Nucleus accumbens (tissue), 56 donors: ENCODE data around the gene PCDH1.
"Not testable (repeated sequence)": the region's sequence is repeated elsewhere in the genome, so short reads cannot be mapped to it uniquely, and the experiment has no call there.

Experiments used
- DNase-seq, 56 donors: peaks; one replicate each; lab custom pipeline; 2025; lab: John Stamatoyannopoulos, UW

Gene PCDH1

GRCh38 chr5:141902015-141902814 is 24.0 kb upstream of the PCDH1 start:
- no peak for DNase-seq

GRCh38 chr5:141898448-141899049 is 20.3 kb upstream of the PCDH1 start:
- no peak for DNase-seq

- no peak for DNase-seq
These were observed 19.2 kb upstream of the PCDH1 start for GRCh38 chr5:141897425-141897824.

- DNase-seq = not testable (repeated sequence)
These were observed 12.2 kb upstream of the PCDH1 start for GRCh38 chr5:141890429-141890828.

- DNase-seq = no peak
These were observed 11.2 kb upstream of the PCDH1 start for GRCh38 chr5:141889282-141889871.

- DNase-seq = no peak
These were observed 5.7 kb upstream of the PCDH1 start for GRCh38 chr5:141883892-141884318.

- DNase-seq = peak in 44 of 56 donors; percentile 24 to 84 (median 57)
These were observed 5.1 kb upstream of the PCDH1 start for GRCh38 chr5:141883184-141883891.

GRCh38 chr5:141882594-141883183 is 4.5 kb upstream of the PCDH1 start:
- DNase-seq = peak in 25 of 56 donors; percentile 15 to 59 (median 39)

GRCh38 chr5:141881886-141882285 is 3.7 kb upstream of the PCDH1 start:
- DNase-seq = no peak

- DNase-seq = peak in 22 of 56 donors; percentile 19 to 74 (median 57)
These were observed 3.0 kb upstream of the PCDH1 start for GRCh38 chr5:141880961-141881801.

GRCh38 chr5:141879941-141880738 is 1.9 kb upstream of the PCDH1 start:
- DNase-seq = peak in 48 of 56 donors; percentile 28 to 82 (median 62)

- no peak for DNase-seq
These were observed 1.2 kb upstream of the PCDH1 start for GRCh38 chr5:141879426-141879759.

GRCh38 chr5:141878711-141879425 is 658 bp upstream of the PCDH1 start:
- peak; percentile 46 to 98 (median 90) for DNase-seq

- peak in 16 of 56 donors; percentile 19 to 61 (median 44) for DNase-seq
These were observed 639 bp downstream of the PCDH1 start for GRCh38 chr5:141877356-141878185.

GRCh38 chr5:141876628-141877355 is 1.4 kb downstream of the PCDH1 start:
- peak in 7 of 56 donors; percentile 16 to 46 (median 31) for DNase-seq
